ENCODE measurements around the gene TSC22D2.

GRCh38 chr3:150379469-150379868, 28.6 kb upstream of the TSC22D2 start:
- TF ChIP-seq CTCF (IDR thresholded peaks at IDR 0.05) (no peak), POLR2A (IDR thresholded peaks at IDR 0.05) (no peak)

Measured in breast epithelium (tissue), 3 donors.